Activated naive CD4-positive, alpha-beta T cell treated with anti-CD3 and anti-CD28 coated beads for 36 hours (primary cell): ENCODE measurements around the gene RFXANK. TPM values are rescaled to one million over a fixed set of nuclear protein-coding genes. Genes with fewer than 3 reads are reported as not detected.
A peak's percentile ranks its signal among the peaks of the same experiment; 100 is the strongest.

Source experiments
- CTCF ChIA-PET: fragments of 350-600 bp; sonication (Branson Sonifier 250); formaldehyde crosslinking; loops from one replicate; lab custom pipeline; 2021; ENCODE audit warnings: antibody characterized with exemption; lab: Charles Lee
- DNase-seq: peaks from one replicate; pipeline ENCODE4 v3.0.0-alpha.2; 2020
- H3K27ac Mint-ChIP-seq: one replicate; pipeline ENCODE4 v1.8.0; 2021; ENCODE audit warnings: mild to moderate bottlenecking, mixed read lengths
- H3K27me3 Mint-ChIP-seq: one replicate; pipeline ENCODE4 v1.8.0; 2021; ENCODE audit warnings: low read depth, mixed read lengths
- H3K36me3 Mint-ChIP-seq: one replicate; pipeline ENCODE4 v1.8.0; 2021; ENCODE audit warnings: low read depth, mixed read lengths
- H3K4me1 Mint-ChIP-seq: one replicate; pipeline ENCODE4 v1.8.0; 2021; ENCODE audit warnings: low read depth, mixed read lengths
- H3K4me3 Mint-ChIP-seq: one replicate; pipeline ENCODE4 v1.8.0; 2021; ENCODE audit warnings: mild to moderate bottlenecking, moderate library complexity, mixed read lengths
- H3K9me3 Mint-ChIP-seq: one replicate; pipeline ENCODE4 v1.8.0; 2021; ENCODE audit warnings: mixed read lengths
- intact Hi-C: fragments of 100-400 bp; cut with micrococcal nuclease; formaldehyde crosslinking; loops from one replicate; pipeline ENCODE4 v1.15.1; 2023
- total RNA-seq, 2 experiments: library from RNA; stranded (reverse); gene quantifications; one replicate each; pipeline ENCODE4 v1.2.3, GENCODE V29; 2021

RFXANK gene
- total RNA-seq, 2 experiments from 2014 or later: 48.4 to 49.3 TPM

DNA sequence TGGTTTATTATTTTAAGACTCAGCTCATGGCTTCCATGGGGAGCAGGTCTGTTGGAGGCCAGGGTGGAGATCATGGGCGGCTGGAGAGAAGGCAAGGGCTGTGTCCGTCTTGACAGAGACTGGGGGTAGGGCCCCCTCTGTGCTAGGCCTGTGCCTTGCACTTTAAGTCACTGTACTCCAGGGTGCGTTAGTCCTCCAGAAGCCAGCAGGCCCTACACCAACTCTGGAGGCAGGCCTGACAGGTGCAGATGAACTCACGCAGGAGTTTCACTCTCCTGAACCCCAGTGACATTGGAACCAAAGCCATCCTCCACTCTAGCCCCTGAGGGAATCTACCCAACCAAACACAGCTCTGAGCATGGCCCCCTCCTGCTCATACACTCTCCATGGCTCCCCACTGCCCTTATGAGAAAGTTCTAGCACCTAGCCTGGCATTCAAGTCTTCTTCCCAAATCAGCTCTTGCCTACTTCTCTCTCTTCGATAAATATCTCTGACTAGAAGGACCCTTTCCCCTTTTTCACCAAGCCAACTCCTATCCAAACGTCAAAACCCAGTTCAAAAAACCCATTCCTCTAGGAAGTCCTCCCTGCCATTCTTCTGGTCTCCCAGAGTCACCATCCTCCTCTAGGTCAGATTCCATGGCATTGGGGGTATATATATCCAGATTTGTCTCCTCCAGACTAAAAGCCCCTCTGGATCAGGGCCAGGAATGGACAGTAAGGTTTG, 37.1 kb upstream of the RFXANK start:
- intact Hi-C loops: no loop called here
- Mint-ChIP-seq H3K9me3 (no peaks in the 10 kb centered on the region), H3K27me3 (no peaks in the 10 kb centered on the region), H3K27ac (no peak overlapping the region), H3K4me1 (no peaks in the 10 kb centered on the region), H3K4me3 (no peak overlapping the region), H3K36me3 (peaks cover 5% of the 10 kb centered on the region)
- no peak for DNase-seq
- CTCF ChIA-PET: interaction anchor here (1.7 to 5.3 kb wide), 2 partner anchors 9 to 21 kb away, joined by 4 to 30 read pairs; no protein-coding TSS in a partner anchor

GRCh38 chr19:19155495-19156219, 36.4 kb upstream of the RFXANK start:
- H3K9me3 Mint-ChIP-seq: no peaks in the 10 kb centered on the region

GRCh38 chr19:19157808-19158207, 34.2 kb upstream of the RFXANK start:
- no peak overlapping the region for H3K27ac Mint-ChIP-seq
- no peaks in the 10 kb centered on the region for H3K9me3 Mint-ChIP-seq
- DNase-seq: no peak
- peaks cover 5% of the 10 kb centered on the region for H3K36me3 Mint-ChIP-seq
- intact Hi-C loops: no loop called here
- CTCF ChIA-PET: interaction anchor here (0.6 to 5.3 kb wide), 5 partner anchors 11 to 538 kb away, joined by 3 to 30 read pairs (median 3); no protein-coding TSS in a partner anchor
- no peak overlapping the region for H3K4me3 Mint-ChIP-seq
- H3K27me3 Mint-ChIP-seq: no peaks in the 10 kb centered on the region
- peaks cover 3% of the 10 kb centered on the region for H3K4me1 Mint-ChIP-seq

More at GRCh38 chr19:19155495-19156219, 36.4 kb upstream of the RFXANK start:
- intact Hi-C loops: no loop called here
- Mint-ChIP-seq H3K27ac (no peak overlapping the region), H3K36me3 (peaks cover 5% of the 10 kb centered on the region), H3K4me1 (no peaks in the 10 kb centered on the region), H3K4me3 (no peak overlapping the region), H3K27me3 (no peaks in the 10 kb centered on the region)
- CTCF ChIA-PET: interaction anchor here (0.8 to 5.3 kb wide), 4 partner anchors 8 to 69 kb away, joined by 4 to 30 read pairs (median 5); no protein-coding TSS in a partner anchor
- no peak for DNase-seq

DNA sequence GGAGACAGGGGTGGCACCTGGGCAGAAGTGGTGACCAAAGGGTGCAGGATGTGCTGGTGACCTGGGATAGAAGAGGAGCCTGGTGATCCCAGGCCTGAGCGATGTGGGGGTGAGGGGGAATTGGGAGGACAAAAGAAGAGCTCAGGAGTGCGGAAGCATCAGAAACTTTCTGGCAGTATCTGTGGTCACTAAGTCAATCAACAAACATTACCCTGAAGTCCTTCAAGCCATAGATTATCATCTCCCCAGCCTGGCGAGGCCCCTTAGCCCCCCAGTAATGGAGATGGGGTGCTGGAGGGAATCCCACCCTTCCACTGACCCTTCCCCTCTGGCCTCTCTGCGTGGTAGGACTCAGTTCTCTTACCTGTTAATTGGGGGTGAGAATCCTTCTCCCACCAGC, 32.5 kb upstream of the RFXANK start:
- CTCF ChIA-PET: interaction anchor here (1.4 kb wide), 1 partner anchor 15 kb away, joined by 4 read pairs; no protein-coding TSS in a partner anchor
- no peak for DNase-seq
- no peak overlapping the region for H3K27ac Mint-ChIP-seq
- H3K4me1 Mint-ChIP-seq: peaks cover 3% of the 10 kb centered on the region
- H3K4me3 Mint-ChIP-seq: no peak overlapping the region
- intact Hi-C loops: no loop called here
- H3K9me3 Mint-ChIP-seq: no peaks in the 10 kb centered on the region
- no peaks in the 10 kb centered on the region for H3K27me3 Mint-ChIP-seq
- H3K36me3 Mint-ChIP-seq: peaks cover 5% of the 10 kb centered on the region

GRCh38 chr19:19160461-19161035, 31.5 kb upstream of the RFXANK start:
- Mint-ChIP-seq H3K4me3 (no peak overlapping the region), H3K9me3 (no peaks in the 10 kb centered on the region), H3K27ac (no peak overlapping the region), H3K4me1 (peaks cover 3% of the 10 kb centered on the region), H3K27me3 (no peaks in the 10 kb centered on the region), H3K36me3 (peaks cover 3% of the 10 kb centered on the region)
- CTCF ChIA-PET: interaction anchor here (0.5 kb wide), 2 partner anchors 23 to 640 kb away, joined by 3 to 4 read pairs; no protein-coding TSS in a partner anchor
- intact Hi-C loops: no loop called here
- no peak for DNase-seq

- no peak overlapping the region for H3K27ac Mint-ChIP-seq
- H3K27me3 Mint-ChIP-seq: no peaks in the 10 kb centered on the region
- H3K36me3 Mint-ChIP-seq: no peaks in the 10 kb centered on the region
- CTCF ChIA-PET: no interaction called here
- H3K9me3 Mint-ChIP-seq: no peaks in the 10 kb centered on the region
- no peak overlapping the region for H3K4me3 Mint-ChIP-seq
- intact Hi-C loops: no loop called here
- H3K4me1 Mint-ChIP-seq: peaks cover 3% of the 10 kb centered on the region
- no peak for DNase-seq
Measured at GRCh38 chr19:19162495-19162894, 29.6 kb upstream of the RFXANK start.

- Mint-ChIP-seq H3K36me3 (no peaks in the 10 kb centered on the region), H3K27ac (no peak overlapping the region), H3K9me3 (no peaks in the 10 kb centered on the region), H3K4me3 (no peak overlapping the region), H3K4me1 (peaks cover 9% of the 10 kb centered on the region), H3K27me3 (no peaks in the 10 kb centered on the region)
- CTCF ChIA-PET: interaction anchor here (1.5 kb wide), 1 partner anchor 9 kb away, joined by 3 read pairs; no protein-coding TSS in a partner anchor
- DNase-seq: no peak
- intact Hi-C loops: no loop called here
Measured at GRCh38 chr19:19165396-19165795, 26.7 kb upstream of the RFXANK start.

GRCh38 chr19:19167612-19168011, 24.4 kb upstream of the RFXANK start:
- H3K9me3 Mint-ChIP-seq: no peaks in the 10 kb centered on the region
- H3K27me3 Mint-ChIP-seq: no peaks in the 10 kb centered on the region
- no peak overlapping the region for H3K4me3 Mint-ChIP-seq
- CTCF ChIA-PET: no interaction called here
- no peak overlapping the region for H3K27ac Mint-ChIP-seq
- no peak for DNase-seq
- H3K4me1 Mint-ChIP-seq: peaks cover 11% of the 10 kb centered on the region
- H3K36me3 Mint-ChIP-seq: no peaks in the 10 kb centered on the region
- intact Hi-C loops: no loop called here

- no peak overlapping the region for H3K27ac Mint-ChIP-seq
- H3K4me3 Mint-ChIP-seq: no peak overlapping the region
- DNase-seq: no peak
- no peaks in the 10 kb centered on the region for H3K27me3 Mint-ChIP-seq
- CTCF ChIA-PET: no interaction called here
- intact Hi-C loops: no loop called here
- H3K36me3 Mint-ChIP-seq: no peaks in the 10 kb centered on the region
- H3K9me3 Mint-ChIP-seq: no peaks in the 10 kb centered on the region
- H3K4me1 Mint-ChIP-seq: peaks cover 11% of the 10 kb centered on the region
Measured at GRCh38 chr19:19169236-19170052, 22.6 kb upstream of the RFXANK start.

GRCh38 chr19:19170053-19170872, 21.8 kb upstream of the RFXANK start, which contains the start of gene MEF2B:
MEF2B (minus strand) TSS chr19:19170263; CDS start chr19:19150735, 19,528 bp downstream.
- Mint-ChIP-seq H3K27ac (no peak within 1 kb of the TSS), H3K9me3 (no peaks in the 10 kb centered on the region), H3K27me3 (no peaks in the 10 kb centered on the region), H3K4me1 (peaks cover 11% of the 10 kb centered on the region), H3K4me3 (peak within 1 kb of the TSS; percentile 28), H3K36me3 (no peaks in the 10 kb centered on the region)
- DNase-seq: peak; percentile 74
- CTCF ChIA-PET: no interaction called here
- intact Hi-C loops: no loop called here
